Breast epithelium (tissue), 4 donors: ENCODE results near the gene EIF1AX. TPM values are rescaled to one million over a fixed set of nuclear protein-coding genes. Genes with fewer than 3 reads are reported as not detected.

Experiments
- DNase-seq, 2 donors: peaks; one replicate each; pipeline ENCODE4 v3.0.0-alpha.2; 2019; ENCODE audit warnings: low spot score in 2 of 2
- H3K27ac ChIP-seq, 2 donors: fragments of 200-600 bp; sonication (generic) in 1 of 2; one replicate each; pipeline ENCODE4 v1.5.1; 2016 to 2019; ENCODE audit warnings: mild to moderate bottlenecking in 1 of 2
- H3K27me3 ChIP-seq, 2 donors: fragments of 200-600 bp; sonication (generic) in 1 of 2; one replicate each; pipeline versions ENCODE4 v1.5.1 to v1.6.0; 2017 to 2019; ENCODE audit warnings: control low read depth in 1 of 2, mild to moderate bottlenecking in 1 of 2
- H3K36me3 ChIP-seq: fragments of 200-600 bp; one replicate; pipeline ENCODE4 v1.5.1; 2019
- H3K4me1 ChIP-seq, 2 donors: fragments of 200-600 bp; sonication (generic); one replicate each; pipeline ENCODE4 v1.5.1; 2016 to 2019; ENCODE audit warnings: control low read depth in 1 of 2
- H3K4me3 ChIP-seq, 3 donors: fragments of 200-600 bp; sonication (generic); 1 replicate in 2 of 3; 2 replicates in 1 of 3; pipeline ENCODE4 v1.5.1; 2016 to 2019; ENCODE audit warnings: mild to moderate bottlenecking in 3 of 3, moderate library complexity in 2 of 3
- H3K9me3 ChIP-seq, 2 donors: fragments of 200-600 bp; sonication (generic) in 1 of 2; one replicate each; pipeline ENCODE4 v1.5.1; 2016 to 2019; ENCODE audit warnings: control low read depth in 1 of 2
- CTCF ChIP-seq, 3 donors: fragments of 450-650 bp; IDR thresholded peaks; one replicate each; pipeline ENCODE4 v1.5.1; 2016 to 2017; ENCODE audit warnings: antibody characterized with exemption in 3 of 3, mild to moderate bottlenecking in 3 of 3, moderate library complexity in 3 of 3
- POLR2A ChIP-seq: fragments of 450-650 bp; IDR thresholded peaks from one replicate; pipeline ENCODE4 v1.6.1; 2016; ENCODE audit warnings: antibody characterized with exemption, mild to moderate bottlenecking, moderate library complexity
- POLR2AphosphoS5 ChIP-seq, 3 donors: sonication (generic); formaldehyde crosslinking; IDR thresholded peaks; one replicate each; pipeline ENCODE4 v1.6.1; 2017; ENCODE audit warnings: antibody characterized with exemption in 3 of 3
- intact Hi-C: fragments of 100-400 bp; cut with DNase I; formaldehyde crosslinking; loops from one replicate; pipeline ENCODE4 v1.15.1; 2023; ENCODE audit warnings: low total_unique reads
- total RNA-seq, 3 donors: library from RNA; depleted of rRNA; stranded (reverse); fragments of >200 nt; gene quantifications; one replicate each; pipeline ENCODE4 v1.1.0, GENCODE V29; 2016

EIF1AX gene
- total RNA-seq, 3 donors from 2014 or later: 34.1 to 66.6 (median 52.4) TPM

- Histone ChIP-seq H3K4me3 (peak within 1 kb of the TSS; percentile 3 to 58 (median 34)), H3K27ac (no peak within 1 kb of the TSS), H3K4me1 (no peaks in the 10 kb centered on the region), H3K9me3 (no peaks in the 10 kb centered on the region), H3K36me3 (no peaks in the 10 kb centered on the region), H3K27me3 (peaks cover 3 to 31% of the 10 kb centered on the region in 2 donors)
- intact Hi-C loops: no loop called here
- no peak for TF ChIP-seq CTCF (IDR thresholded peaks at IDR 0.05)
- TF ChIP-seq POLR2AphosphoS5 (IDR thresholded peaks at IDR 0.05): no peak
- TF ChIP-seq POLR2A: no peak
- DNase-seq: no peak
These were observed 24.9 kb downstream of the EIF1AX start, which contains the start of gene MAP7D2 for GRCh38 chrX:20116577-20117240. Gene MAP7D2 (minus strand): TSS chrX:20116907. CDS start chrX:20116879, 28 bp downstream.

- TF ChIP-seq POLR2AphosphoS5 (IDR thresholded peaks at IDR 0.05) (no peak), CTCF (IDR thresholded peaks at IDR 0.05) (no peak), POLR2A (no peak)
- Histone ChIP-seq H3K27ac (no peak overlapping the region), H3K27me3 (peaks cover 3 to 31% of the 10 kb centered on the region in 2 donors), H3K36me3 (no peaks in the 10 kb centered on the region), H3K4me3 (peak overlapping the region in 2 of 3 donors; percentile 34 to 58), H3K4me1 (no peaks in the 10 kb centered on the region), H3K9me3 (no peaks in the 10 kb centered on the region)
- intact Hi-C loops: no loop called here
- DNase-seq: no peak
These were observed 25.5 kb downstream of the EIF1AX start for GRCh38 chrX:20116087-20116576.

- Histone ChIP-seq H3K36me3 (no peaks in the 10 kb centered on the region), H3K27me3 (peaks cover 3 to 36% of the 10 kb centered on the region in 2 donors), H3K27ac (no peak overlapping the region), H3K4me3 (no peak overlapping the region), H3K4me1 (no peaks in the 10 kb centered on the region), H3K9me3 (no peaks in the 10 kb centered on the region)
- intact Hi-C loops: no loop called here
- no peak for TF ChIP-seq CTCF (IDR thresholded peaks at IDR 0.05)
- no peak for DNase-seq
These were observed 29.4 kb downstream of the EIF1AX start for GRCh38 chrX:20112022-20112774.

- no peak for TF ChIP-seq CTCF (IDR thresholded peaks at IDR 0.05)
- TF ChIP-seq POLR2A: no peak
- TF ChIP-seq POLR2AphosphoS5 (IDR thresholded peaks at IDR 0.05): no peak
- intact Hi-C loops: no loop called here
These were observed 30.4 kb downstream of the EIF1AX start for GRCh38 chrX:20111271-20111670.

More at GRCh38 chrX:20111271-20111670, 30.4 kb downstream of the EIF1AX start:
- H3K27ac ChIP-seq: no peak overlapping the region
- H3K4me3 ChIP-seq: no peak overlapping the region
- DNase-seq: no peak
- H3K4me1 ChIP-seq: no peaks in the 10 kb centered on the region
- H3K36me3 ChIP-seq: no peaks in the 10 kb centered on the region
- H3K27me3 ChIP-seq: peaks cover 3 to 26% of the 10 kb centered on the region in 2 donors
- no peaks in the 10 kb centered on the region for H3K9me3 ChIP-seq
